ENCODE results near the gene CDH15. TPM values are rescaled to one million over a fixed set of nuclear protein-coding genes. Genes with fewer than 3 reads are reported as not detected.

Gene CDH15
- polyA plus RNA-seq, 1 donor, result 1.1 TPM

- DNase-seq, result no peak
- Histone ChIP-seq H3K4me3 (ENCODE audit: low read length) (no peak overlapping the region), H3K9me3 (ENCODE audit: control insufficient read depth, low read depth, low read length) (peaks cover 23% of the 10 kb centered on the region), H3K36me3 (ENCODE audit: control insufficient read depth, insufficient read depth, low read length) (peaks cover 1% of the 10 kb centered on the region), H3K4me1 (ENCODE audit: control insufficient read depth, insufficient read depth, low read length) (no peaks in the 10 kb centered on the region), H3K27me3 (ENCODE audit: control insufficient read depth, insufficient read depth, low read length) (no peaks in the 10 kb centered on the region), H3K27ac (ENCODE audit: low read length) (no peak overlapping the region)
- WGBS (ENCODE audit: insufficient coverage, low lambda C conversion rate), result no CpG with 5 or more reads among the region's 26 CpGs
Observed at GRCh38 chr16:89156740-89157645, 14.6 kb upstream of the CDH15 start.

GRCh38 chr16:89157778-89158177, 13.8 kb upstream of the CDH15 start:
- no peak overlapping the region for H3K27ac ChIP-seq (ENCODE audit: low read length)
- H3K4me1 ChIP-seq (ENCODE audit: control insufficient read depth, insufficient read depth, low read length), result no peaks in the 10 kb centered on the region
- no peaks in the 10 kb centered on the region for H3K27me3 ChIP-seq (ENCODE audit: control insufficient read depth, insufficient read depth, low read length)
- no peak overlapping the region for H3K4me3 ChIP-seq (ENCODE audit: low read length)
- no peaks in the 10 kb centered on the region for H3K36me3 ChIP-seq (ENCODE audit: control insufficient read depth, insufficient read depth, low read length)
- DNase-seq, result no peak
- no CpG with 5 or more reads among the region's 12 CpGs for WGBS (ENCODE audit: insufficient coverage, low lambda C conversion rate)
- peaks cover 22% of the 10 kb centered on the region for H3K9me3 ChIP-seq (ENCODE audit: control insufficient read depth, low read depth, low read length)

GRCh38 chr16:89159066-89159849, 12.3 kb upstream of the CDH15 start:
- DNase-seq, result no peak
- H3K9me3 ChIP-seq (ENCODE audit: control insufficient read depth, low read depth, low read length), result peaks cover 13% of the 10 kb centered on the region
- no CpG with 5 or more reads among the region's 48 CpGs for WGBS (ENCODE audit: insufficient coverage, low lambda C conversion rate)
- H3K27ac ChIP-seq (ENCODE audit: low read length), result no peak overlapping the region
- H3K4me1 ChIP-seq (ENCODE audit: control insufficient read depth, insufficient read depth, low read length), result no peaks in the 10 kb centered on the region
- H3K27me3 ChIP-seq (ENCODE audit: control insufficient read depth, insufficient read depth, low read length), result no peaks in the 10 kb centered on the region
- H3K4me3 ChIP-seq (ENCODE audit: low read length), result no peak overlapping the region
- no peaks in the 10 kb centered on the region for H3K36me3 ChIP-seq (ENCODE audit: control insufficient read depth, insufficient read depth, low read length)

- Histone ChIP-seq H3K36me3 (ENCODE audit: control insufficient read depth, insufficient read depth, low read length) (no peaks in the 10 kb centered on the region), H3K27me3 (ENCODE audit: control insufficient read depth, insufficient read depth, low read length) (no peaks in the 10 kb centered on the region), H3K9me3 (ENCODE audit: control insufficient read depth, low read depth, low read length) (peaks cover 10% of the 10 kb centered on the region), H3K4me3 (ENCODE audit: low read length) (no peak overlapping the region), H3K27ac (ENCODE audit: low read length) (no peak overlapping the region), H3K4me1 (ENCODE audit: control insufficient read depth, insufficient read depth, low read length) (no peaks in the 10 kb centered on the region)
- no peak for DNase-seq
- WGBS (ENCODE audit: insufficient coverage, low lambda C conversion rate), result no CpG with 5 or more reads among the region's 20 CpGs
Observed at GRCh38 chr16:89159850-89160354, 11.6 kb upstream of the CDH15 start.

GRCh38 chr16:89160977-89161701, 10.4 kb upstream of the CDH15 start:
- no peak overlapping the region for H3K27ac ChIP-seq (ENCODE audit: low read length)
- H3K9me3 ChIP-seq (ENCODE audit: control insufficient read depth, low read depth, low read length), result peaks cover 10% of the 10 kb centered on the region
- WGBS (ENCODE audit: insufficient coverage, low lambda C conversion rate), result no CpG with 5 or more reads among the region's 29 CpGs
- no peak for DNase-seq
- H3K4me1 ChIP-seq (ENCODE audit: control insufficient read depth, insufficient read depth, low read length), result no peaks in the 10 kb centered on the region
- no peaks in the 10 kb centered on the region for H3K36me3 ChIP-seq (ENCODE audit: control insufficient read depth, insufficient read depth, low read length)
- H3K27me3 ChIP-seq (ENCODE audit: control insufficient read depth, insufficient read depth, low read length), result no peaks in the 10 kb centered on the region
- no peak overlapping the region for H3K4me3 ChIP-seq (ENCODE audit: low read length)

- Histone ChIP-seq H3K9me3 (ENCODE audit: control insufficient read depth, low read depth, low read length) (peaks cover 10% of the 10 kb centered on the region), H3K4me3 (ENCODE audit: low read length) (no peak overlapping the region), H3K36me3 (ENCODE audit: control insufficient read depth, insufficient read depth, low read length) (no peaks in the 10 kb centered on the region), H3K4me1 (ENCODE audit: control insufficient read depth, insufficient read depth, low read length) (peaks cover under 1% of the 10 kb centered on the region), H3K27me3 (ENCODE audit: control insufficient read depth, insufficient read depth, low read length) (no peaks in the 10 kb centered on the region), H3K27ac (ENCODE audit: low read length) (no peak overlapping the region)
- no peak for DNase-seq
- no CpG with 5 or more reads among the region's 40 CpGs for WGBS (ENCODE audit: insufficient coverage, low lambda C conversion rate)
Observed at GRCh38 chr16:89161763-89162713, 9.5 kb upstream of the CDH15 start.

- DNase-seq, result no peak
- Histone ChIP-seq H3K9me3 (ENCODE audit: control insufficient read depth, low read depth, low read length) (peaks cover 10% of the 10 kb centered on the region), H3K4me1 (ENCODE audit: control insufficient read depth, insufficient read depth, low read length) (peaks cover 4% of the 10 kb centered on the region), H3K27ac (ENCODE audit: low read length) (no peak overlapping the region), H3K4me3 (ENCODE audit: low read length) (no peak overlapping the region), H3K36me3 (ENCODE audit: control insufficient read depth, insufficient read depth, low read length) (no peaks in the 10 kb centered on the region), H3K27me3 (ENCODE audit: control insufficient read depth, insufficient read depth, low read length) (peaks cover 3% of the 10 kb centered on the region)
- WGBS (ENCODE audit: insufficient coverage, low lambda C conversion rate), result 83% methylated on average over 5 of the region's 9 CpGs
Observed at GRCh38 chr16:89163297-89163696, 8.3 kb upstream of the CDH15 start.

- no CpG with 5 or more reads among the region's 15 CpGs for WGBS (ENCODE audit: insufficient coverage, low lambda C conversion rate)
- no peak overlapping the region for H3K27ac ChIP-seq (ENCODE audit: low read length)
- peaks cover 7% of the 10 kb centered on the region for H3K27me3 ChIP-seq (ENCODE audit: control insufficient read depth, insufficient read depth, low read length)
- H3K36me3 ChIP-seq (ENCODE audit: control insufficient read depth, insufficient read depth, low read length), result no peaks in the 10 kb centered on the region
- no peak for DNase-seq
- H3K9me3 ChIP-seq (ENCODE audit: control insufficient read depth, low read depth, low read length), result peaks cover 3% of the 10 kb centered on the region
- H3K4me1 ChIP-seq (ENCODE audit: control insufficient read depth, insufficient read depth, low read length), result peaks cover 4% of the 10 kb centered on the region
- no peak overlapping the region for H3K4me3 ChIP-seq (ENCODE audit: low read length)
Observed at GRCh38 chr16:89164436-89164835, 7.1 kb upstream of the CDH15 start.

- Histone ChIP-seq H3K9me3 (ENCODE audit: control insufficient read depth, low read depth, low read length) (no peaks in the 10 kb centered on the region), H3K27me3 (ENCODE audit: control insufficient read depth, insufficient read depth, low read length) (peaks cover 13% of the 10 kb centered on the region), H3K4me3 (ENCODE audit: low read length) (no peak overlapping the region), H3K27ac (ENCODE audit: low read length) (no peak overlapping the region), H3K36me3 (ENCODE audit: control insufficient read depth, insufficient read depth, low read length) (no peaks in the 10 kb centered on the region), H3K4me1 (ENCODE audit: control insufficient read depth, insufficient read depth, low read length) (peaks cover 5% of the 10 kb centered on the region)
- no peak for DNase-seq
- no CpG with 5 or more reads among the region's 20 CpGs for WGBS (ENCODE audit: insufficient coverage, low lambda C conversion rate)
Observed at GRCh38 chr16:89164847-89165680, 6.5 kb upstream of the CDH15 start.
